IMR-90 (cell line): Measurements from ENCODE around the gene GRPEL2. TPM values are rescaled to one million over a fixed set of nuclear protein-coding genes. Genes with fewer than 3 reads are reported as not detected.
A peak's percentile ranks its signal among the peaks of the same experiment; 100 is the strongest.

ENCODE experiments used
- ATAC-seq: fragments of 200-7000 bp; cut with Tn5 transposase; 2 replicates; pipeline ENCODE4 v1.9.1; 2020; ENCODE audit warnings: low read depth, mild to moderate bottlenecking, moderate library complexity
- BruUV-seq: library from RNA; stranded (reverse); fragments of 400-500 nt; replicated peaks from 2 replicates; lab custom pipeline; 2021; lab: Mats Ljungman, UMichigan
- CTCF ChIA-PET: fragments of 300-600 bp; formaldehyde crosslinking; extraction: SDS; loops from one replicate; lab custom pipeline; 2021; ENCODE audit warnings: antibody characterized with exemption; lab: Yijun Ruan, JAX
- POLR2A ChIA-PET: fragments of 300-600 bp; sonication (Branson Sonifier 250); formaldehyde crosslinking; loops from one replicate; lab custom pipeline; 2022; ENCODE audit warnings: antibody characterized with exemption; ENCODE audit not compliant: unreplicated experiment; lab: Charles Lee
- DNase-seq: peaks from one replicate; pipeline ENCODE4 v3.0.0; 2013
- H2AFZ ChIP-seq: replicated peaks from 2 replicates; pipeline ENCODE3; 2013; ENCODE audit warnings: low read length, mild to moderate bottlenecking; ENCODE audit not compliant: poor library complexity
- H2AK5ac ChIP-seq: 2 replicates; pipeline ENCODE4 v1.6.1; 2013; ENCODE audit warnings: low read depth, low read length, inconsistent platforms
- H2AK9ac ChIP-seq: replicated peaks from 2 replicates; pipeline ENCODE3; 2013; ENCODE audit warnings: mild to moderate bottlenecking, low read depth, low read length, moderate library complexity; ENCODE audit not compliant: poor library complexity
- H2BK120ac ChIP-seq: 2 replicates; pipeline ENCODE4 v1.6.1; 2013; ENCODE audit warnings: low read depth, low read length, inconsistent platforms
- H2BK15ac ChIP-seq: 3 replicates; pipeline ENCODE4 v1.6.1; 2013; ENCODE audit warnings: low read depth, low read length, inconsistent platforms
- H2BK20ac ChIP-seq: 2 replicates; pipeline ENCODE4 v1.6.1; 2013; ENCODE audit warnings: low read depth, mild to moderate bottlenecking, inconsistent platforms, low read length, moderate library complexity
- H2BK5ac ChIP-seq: 2 replicates; pipeline ENCODE4 v1.6.1; 2013; ENCODE audit warnings: mild to moderate bottlenecking, low read depth, low read length, inconsistent platforms; ENCODE audit not compliant: poor library complexity, severe bottlenecking
- H3K14ac ChIP-seq: replicated peaks from 2 replicates; pipeline ENCODE4 v1.6.1; 2013; ENCODE audit warnings: low read depth, low read length, inconsistent platforms
- H3K18ac ChIP-seq: 2 replicates; pipeline ENCODE4 v1.6.1; 2013; ENCODE audit warnings: low read depth, low read length, control low read depth
- H3K23ac ChIP-seq: 2 replicates; pipeline ENCODE4 v1.6.1; 2013; ENCODE audit warnings: low read depth, low read length, inconsistent platforms
- H3K27ac ChIP-seq: 2 replicates; pipeline ENCODE4 v1.5.1; 2013; ENCODE audit warnings: mild to moderate bottlenecking, control low read depth, low read length; ENCODE audit not compliant: insufficient read depth
- H3K27me3 ChIP-seq: 2 replicates; pipeline ENCODE4 v1.6.1; 2013; ENCODE audit warnings: low read length; ENCODE audit not compliant: control insufficient read depth, insufficient read depth
- H3K36me3 ChIP-seq: 2 replicates; pipeline ENCODE4 v1.6.1; 2013; ENCODE audit warnings: low read length, mixed read lengths; ENCODE audit not compliant: control insufficient read depth, insufficient read depth
- H3K4ac ChIP-seq: 2 replicates; pipeline ENCODE4 v1.6.1; 2013; ENCODE audit warnings: low read depth, low read length, inconsistent platforms
- H3K4me1 ChIP-seq: 2 replicates; pipeline ENCODE4 v1.6.1; 2013; ENCODE audit warnings: low read length, mixed read lengths; ENCODE audit not compliant: control insufficient read depth, insufficient read depth
- H3K4me2 ChIP-seq: 2 replicates; pipeline ENCODE4 v1.6.1; 2013; ENCODE audit warnings: low read depth, mild to moderate bottlenecking, control low read depth, low read length, moderate library complexity
- H3K4me3 ChIP-seq: 2 replicates; pipeline ENCODE4 v1.5.1; 2013; ENCODE audit warnings: low read depth, mild to moderate bottlenecking, control low read depth, low read length, moderate library complexity; ENCODE audit not compliant: insufficient read depth
- H3K56ac ChIP-seq: 2 replicates; pipeline ENCODE4 v1.6.1; 2013; ENCODE audit warnings: low read length, inconsistent platforms; ENCODE audit not compliant: insufficient read depth; ENCODE audit errors: extremely low read depth
- H3K79me1 ChIP-seq, 2 experiments: 2 replicates each; pipeline ENCODE4 v1.6.1; 2013; ENCODE audit warnings: low read length in 2 of 2, inconsistent platforms in 1 of 2, low read depth in 1 of 2
- H3K9ac ChIP-seq: 2 replicates; pipeline ENCODE4 v1.6.1; 2013; ENCODE audit warnings: low read depth, low read length, control low read depth
- H3K9me1 ChIP-seq: 2 replicates; pipeline ENCODE4 v1.6.1; 2013; ENCODE audit warnings: low read length, inconsistent platforms; ENCODE audit not compliant: insufficient read depth
- H3K9me3 ChIP-seq: 2 replicates; pipeline ENCODE4 v1.6.1; 2013; ENCODE audit warnings: low read length; ENCODE audit not compliant: control insufficient read depth, insufficient read depth
- H4K20me1 ChIP-seq: 2 replicates; pipeline ENCODE4 v1.6.1; 2013; ENCODE audit warnings: low read length, inconsistent platforms; ENCODE audit not compliant: insufficient read depth
- H4K5ac ChIP-seq: 2 replicates; pipeline ENCODE4 v1.6.1; 2013; ENCODE audit warnings: mild to moderate bottlenecking, low read depth, low read length, control low read depth
- H4K8ac ChIP-seq, 2 experiments: 2 replicates each; pipeline ENCODE4 v1.6.1; 2013; ENCODE audit warnings: low read depth in 2 of 2, low read length in 2 of 2, control low read depth in 1 of 2, inconsistent platforms in 1 of 2
- H4K91ac ChIP-seq: 2 replicates; pipeline ENCODE4 v1.6.1; 2013; ENCODE audit warnings: low read depth, low read length, inconsistent platforms; ENCODE audit not compliant: insufficient read depth
- BHLHE40 ChIP-seq: fragments of 150-350 bp; IDR thresholded peaks from 2 replicates; pipeline ENCODE4 v1.6.1; 2016; ENCODE audit warnings: mild to moderate bottlenecking, low read depth, low read length
- CEBPB ChIP-seq: IDR thresholded peaks from 2 replicates; pipeline ENCODE4 v1.6.1; 2012; ENCODE audit warnings: low read depth, low read length, improper control_type of control experiment
- CHD1 ChIP-seq: IDR thresholded peaks from 2 replicates; pipeline ENCODE4 v1.6.1; 2012; ENCODE audit warnings: low read depth, low read length, improper control_type of control experiment
- CTCF ChIP-seq: conservative IDR thresholded peaks from 2 replicates; pipeline ENCODE4 v1.5.1; 2012; ENCODE audit warnings: mild to moderate bottlenecking, low read depth, low read length, improper control_type of control experiment
- ELK1 ChIP-seq: fragments of 150-350 bp; IDR thresholded peaks from 2 replicates; pipeline ENCODE4 v1.6.1; 2016; ENCODE audit warnings: low read depth, mild to moderate bottlenecking, low read length, moderate library complexity, borderline replicate concordance
- FOS ChIP-seq: fragments of 150-350 bp; IDR thresholded peaks from 2 replicates; pipeline ENCODE4 v1.6.1; 2016; ENCODE audit warnings: low read depth, low read length
- MAFK ChIP-seq: IDR thresholded peaks from 2 replicates; pipeline ENCODE4 v1.6.1; 2012; ENCODE audit warnings: low read depth, low read length, improper control_type of control experiment
- MAZ ChIP-seq: IDR thresholded peaks from 2 replicates; pipeline ENCODE4 v1.6.1; 2012; ENCODE audit warnings: low read depth, mild to moderate bottlenecking, low read length, improper control_type of control experiment, moderate library complexity, borderline replicate concordance
- MXI1 ChIP-seq: IDR thresholded peaks from 2 replicates; pipeline ENCODE4 v1.6.1; 2012; ENCODE audit warnings: low read depth, mild to moderate bottlenecking, low read length, moderate library complexity, borderline replicate concordance
- NFE2L2 ChIP-seq: fragments of 150-350 bp; IDR thresholded peaks from 2 replicates; pipeline ENCODE4 v1.6.1; 2016; ENCODE audit warnings: low read depth, mild to moderate bottlenecking, low read length
- POLR2A ChIP-seq: IDR thresholded peaks from 2 replicates; pipeline ENCODE4 v1.6.1; 2012; ENCODE audit warnings: mild to moderate bottlenecking, low read depth, low read length
- RAD21 ChIP-seq: IDR thresholded peaks from 2 replicates; pipeline ENCODE4 v1.6.1; 2012; ENCODE audit warnings: low read length, improper control_type of control experiment
- RCOR1 ChIP-seq: IDR thresholded peaks from 2 replicates; pipeline ENCODE4 v1.6.1; 2012; ENCODE audit warnings: mild to moderate bottlenecking, low read length, improper control_type of control experiment; ENCODE audit not compliant: insufficient replicate concordance
- RFX5 ChIP-seq: IDR thresholded peaks from 2 replicates; pipeline ENCODE4 v1.8.0; 2012; ENCODE audit warnings: low read depth, mild to moderate bottlenecking, low read length, moderate library complexity
- USF2 ChIP-seq: fragments of 150-350 bp; IDR thresholded peaks from 2 replicates; pipeline ENCODE4 v1.6.1; 2017; ENCODE audit warnings: mild to moderate bottlenecking, antibody characterized with exemption, low read length, low read depth
- WGBS, 2 experiments: methylation state at CpG; one replicate each; pipeline versions ENCODE4 v1.1.5 to v1.1.7; 2013; ENCODE audit warnings: missing lambda C conversion rate in 2 of 2; ENCODE audit not compliant: insufficient read length in 1 of 2; ENCODE audit errors: extremely low coverage in 2 of 2; 5-methylcytosine and 5-hydroxymethylcytosine counted together
- dilution Hi-C: fragments of 300-500 bp; cut with HindIII; formaldehyde crosslinking; loops from one replicate; pipeline ENCODE4 v1.14.3; 2018; ENCODE audit warnings: low sequenced_read_pairs; ENCODE audit not compliant: unreplicated experiment
- in situ Hi-C: fragments of 300-500 bp; cut with MboI; formaldehyde crosslinking; loops from 3 replicates; pipeline ENCODE4 v1.14.3; 2019; ENCODE audit warnings: low sequenced_read_pairs, inconsistent platforms, mixed read lengths
- intact Hi-C: fragments of 100-400 bp; cut with micrococcal nuclease; formaldehyde crosslinking; loops from 2 replicates; pipeline ENCODE4 v1.10.0; 2022
- polyA plus RNA-seq, 3 experiments: library from polyadenylated mRNA; depleted of rRNA; stranded (reverse); fragments of >200 nt; gene quantifications; 2 replicates each; pipeline ENCODE4 v1.2.3, GENCODE V29; 2012; ENCODE audit warnings: low replicate concordance in 1 of 3
- total RNA-seq: library from RNA; depleted of rRNA; stranded (reverse); fragments of >200 nt; gene quantifications from 2 replicates; pipeline ENCODE4 v1.2.3, GENCODE V29; 2012

The GRPEL2 gene
- total and polyA plus RNA-seq, 2 of the 4 experiments (the other 2 are of a cell fraction), result 6.2 to 18.1 TPM

GRCh38 chr5:149379177-149379761, 34.0 kb downstream of the GRPEL2 start, which contains the start of gene IL17B:
Gene IL17B (minus strand): TSS chr5:149379292. CDS start chr5:149379225, 67 bp downstream.
- POLR2A ChIA-PET, result no interaction called here
- in situ Hi-C loops, result no loop called here
- H3K23ac ChIP-seq, result no peak within 1 kb of the TSS

More at GRCh38 chr5:149379177-149379761, 34.0 kb downstream of the GRPEL2 start, which contains the start of gene IL17B:
- ATAC-seq (no peak), DNase-seq (no peak)
- no peaks in the 10 kb centered on the region for H3K9me1 ChIP-seq
- CTCF ChIA-PET, result no interaction called here
- H3K4me3 ChIP-seq, result no peak within 1 kb of the TSS
- 90% methylated on average over 3 of the region's 22 CpGs; no CpG with 5 or more reads in 1 of the 2 experiments for WGBS, 2 experiments
- no peaks in the 10 kb centered on the region for H3K27me3 ChIP-seq
- no peaks in the 10 kb centered on the region for H3K9me3 ChIP-seq
- no peak within 1 kb of the TSS; the same call in 1 of the 2 replicates for H2BK120ac ChIP-seq
- peak within 1 kb of the TSS; percentile 14 for H2AK5ac ChIP-seq
- H3K9ac ChIP-seq, result no peak within 1 kb of the TSS
- H3K36me3 ChIP-seq, result no peaks in the 10 kb centered on the region
- H2AK9ac ChIP-seq, result no peak within 1 kb of the TSS
- H3K56ac ChIP-seq, result no peak within 1 kb of the TSS
- H4K5ac ChIP-seq, result no peak within 1 kb of the TSS
- peak within 1 kb of the TSS; percentile 9; the same call in 1 of the 2 replicates for H3K4ac ChIP-seq
- H4K91ac ChIP-seq, result 0 out of 2 replicates have a peak within 1 kb of the TSS, but pooled peaks have one; percentile 15
- H2BK20ac ChIP-seq, result no peak within 1 kb of the TSS; the same call in 1 of the 2 replicates
- peak within 1 kb of the TSS; percentile 47 for H2AFZ ChIP-seq
- intact Hi-C loops (no loop called here), dilution Hi-C loops (no loop called here)
- no peak within 1 kb of the TSS for H4K8ac ChIP-seq
- no peak within 1 kb of the TSS for H2BK5ac ChIP-seq
- H3K14ac ChIP-seq, result peak within 1 kb of the TSS; percentile 63; the same call in 1 of the 2 replicates
- H3K79me1 ChIP-seq, result peaks cover 0 to 5% of the 10 kb centered on the region in 2 experiments; a peak in 1 of 4 replicates
- H4K20me1 ChIP-seq, result no peaks in the 10 kb centered on the region
- no TSS peak for BruUV-seq
- no peak within 1 kb of the TSS for H3K27ac ChIP-seq
- peak within 1 kb of the TSS; percentile 67; the same call in 2 of the 3 replicates for H2BK15ac ChIP-seq
- H3K4me1 ChIP-seq, result peaks cover 11% of the 10 kb centered on the region
- no peak for TF ChIP-seq RAD21
- no peak for TF ChIP-seq CHD1
- no peak for TF ChIP-seq NFE2L2
- TF ChIP-seq MAZ, result no peak
- no peak for TF ChIP-seq ELK1
- no peak for TF ChIP-seq CEBPB
- TF ChIP-seq MAFK, result no peak
- no peak for TF ChIP-seq RCOR1
- no peak for TF ChIP-seq BHLHE40
- no peak for TF ChIP-seq FOS
- no peak for TF ChIP-seq USF2
- TF ChIP-seq POLR2A, result no peak
- TF ChIP-seq CTCF, result no peak
- no peak for TF ChIP-seq MXI1
- no peak for TF ChIP-seq RFX5
- no peak within 1 kb of the TSS for H3K18ac ChIP-seq
- H3K4me2 ChIP-seq, result no peak within 1 kb of the TSS
